ENCODE measurements around the gene UBR1. TPM values are rescaled to one million over a fixed set of nuclear protein-coding genes. Genes with fewer than 3 reads are reported as not detected.

The UBR1 gene
- total RNA-seq, 1 donor from 2014 or later, result 32.5 TPM

GRCh38 chr15:43121863-43122262 lies 16.0 kb upstream of the UBR1 start:
- no peak for TF ChIP-seq CTCF (IDR thresholded peaks at IDR 0.05)
- no peaks in the 10 kb centered on the region for H3K36me3 ChIP-seq
- no peak overlapping the region for H3K27ac ChIP-seq
- intact Hi-C loops (cut with DNase I), result no loop called here
- H3K4me1 ChIP-seq, result peaks cover 18% of the 10 kb centered on the region
- DNase-seq (no peak), ATAC-seq (no peak)
- no peaks in the 10 kb centered on the region for H3K27me3 ChIP-seq (ENCODE audit: low read depth)
- H3K9me3 ChIP-seq, result no peaks in the 10 kb centered on the region
- no peak overlapping the region for H3K4me3 ChIP-seq

DNA sequence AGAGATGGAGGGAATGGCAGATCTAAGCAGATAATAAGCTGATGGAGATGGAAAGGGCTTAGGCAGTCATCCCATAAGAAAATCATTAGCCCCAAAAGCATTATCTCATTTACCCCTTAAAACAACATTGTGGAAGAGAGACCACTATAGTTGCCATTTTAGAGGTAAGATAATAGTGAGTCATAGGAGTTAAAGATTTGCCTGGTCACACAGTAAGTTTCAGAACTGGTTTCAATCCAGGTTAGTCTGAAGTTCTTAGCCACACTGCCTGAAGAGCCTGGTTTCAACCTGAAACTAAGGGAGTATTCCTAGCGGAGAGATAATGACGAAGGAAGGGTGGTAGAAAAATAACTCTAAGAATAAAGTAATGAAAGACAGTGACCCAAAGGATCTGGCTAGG lies 13.0 kb upstream of the UBR1 start:
- H3K4me3 ChIP-seq, result no peak overlapping the region
- no peaks in the 10 kb centered on the region for H3K27me3 ChIP-seq (ENCODE audit: low read depth)
- peaks cover 9% of the 10 kb centered on the region for H3K4me1 ChIP-seq
- DNase-seq (no peak), ATAC-seq (no peak)
- intact Hi-C loops (cut with DNase I), result no loop called here
- H3K27ac ChIP-seq, result no peak overlapping the region
- no peak for TF ChIP-seq CTCF (IDR thresholded peaks at IDR 0.05)
- H3K9me3 ChIP-seq, result no peaks in the 10 kb centered on the region
- H3K36me3 ChIP-seq, result no peaks in the 10 kb centered on the region

GRCh38 chr15:43118286-43118685 lies 12.4 kb upstream of the UBR1 start:
- H3K36me3 ChIP-seq, result no peaks in the 10 kb centered on the region
- no peak for TF ChIP-seq CTCF (IDR thresholded peaks at IDR 0.05)
- intact Hi-C loops (cut with DNase I), result no loop called here
- ATAC-seq (no peak), DNase-seq (no peak)
- H3K27me3 ChIP-seq (ENCODE audit: low read depth), result no peaks in the 10 kb centered on the region
- peaks cover 9% of the 10 kb centered on the region for H3K4me1 ChIP-seq
- no peak overlapping the region for H3K4me3 ChIP-seq
- no peak overlapping the region for H3K27ac ChIP-seq
- no peaks in the 10 kb centered on the region for H3K9me3 ChIP-seq

DNA sequence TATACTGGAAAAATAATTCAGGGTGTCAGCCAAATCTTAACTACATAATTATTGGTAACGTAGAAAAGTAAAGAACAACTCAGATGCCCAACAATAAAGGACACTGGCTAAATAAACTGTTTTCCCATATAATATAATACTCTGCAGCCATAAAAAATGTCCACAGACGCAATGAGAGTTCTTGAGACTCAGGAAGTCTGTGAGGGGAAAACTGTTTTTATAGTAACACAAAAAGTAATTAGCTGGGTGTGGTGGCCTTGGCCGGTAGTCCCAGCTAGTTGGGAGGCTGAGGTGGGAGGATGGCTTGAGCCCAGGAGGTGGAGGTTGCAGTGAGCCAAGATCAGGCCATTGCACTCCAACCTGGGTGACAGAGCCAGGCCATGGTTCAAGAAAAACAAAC lies 5.5 kb upstream of the UBR1 start:
- intact Hi-C loops (cut with DNase I), result no loop called here
- no peaks in the 10 kb centered on the region for H3K27me3 ChIP-seq (ENCODE audit: low read depth)
- no peaks in the 10 kb centered on the region for H3K36me3 ChIP-seq
- H3K4me3 ChIP-seq, result no peak overlapping the region
- H3K4me1 ChIP-seq, result peaks cover 6% of the 10 kb centered on the region
- ATAC-seq (no peak), DNase-seq (no peak)
- TF ChIP-seq CTCF (IDR thresholded peaks at IDR 0.05), result no peak
- no peaks in the 10 kb centered on the region for H3K9me3 ChIP-seq
- no peak overlapping the region for H3K27ac ChIP-seq

DNA sequence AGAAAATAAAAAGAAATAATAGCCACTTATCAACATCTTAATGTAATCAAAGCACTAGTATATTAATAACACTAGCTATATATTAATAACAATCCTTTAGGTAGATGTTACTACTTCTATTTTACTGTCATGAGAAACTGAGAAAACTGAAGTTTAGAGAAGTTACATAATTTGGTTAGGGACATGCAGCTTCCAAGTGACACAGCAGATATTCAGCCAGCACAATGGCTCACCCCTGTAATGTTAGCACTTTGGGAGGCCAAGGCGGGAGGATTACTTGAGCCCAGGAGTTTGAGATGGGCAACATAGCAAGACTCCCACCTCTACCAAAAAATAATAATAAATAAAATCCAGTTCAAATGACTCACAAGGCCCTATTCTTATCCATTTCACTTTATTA lies 1.9 kb upstream of the UBR1 start:
- Histone ChIP-seq H3K4me3 (no peak overlapping the region), H3K9me3 (no peaks in the 10 kb centered on the region), H3K36me3 (no peaks in the 10 kb centered on the region), H3K27ac (no peak overlapping the region), H3K4me1 (peaks cover 32% of the 10 kb centered on the region), H3K27me3 (ENCODE audit: low read depth) (no peaks in the 10 kb centered on the region)
- intact Hi-C loops (cut with DNase I), result no loop called here
- no peak for TF ChIP-seq CTCF (IDR thresholded peaks at IDR 0.05)
- DNase-seq, result no peak
- no peak for ATAC-seq

- Histone ChIP-seq H3K27ac (peak overlapping the region; percentile 96), H3K9me3 (no peaks in the 10 kb centered on the region), H3K4me1 (peaks cover 33% of the 10 kb centered on the region), H3K36me3 (no peaks in the 10 kb centered on the region), H3K27me3 (ENCODE audit: low read depth) (no peaks in the 10 kb centered on the region), H3K4me3 (peak overlapping the region; percentile 73)
- intact Hi-C loops (cut with DNase I), result no loop called here
- ATAC-seq (no peak), DNase-seq (no peak)
- no peak for TF ChIP-seq CTCF (IDR thresholded peaks at IDR 0.05)
Observed at GRCh38 chr15:43106486-43106829, 620 bp upstream of the UBR1 start.
